GM12864 (cell line): Measurements from ENCODE around the gene FAM53A.

Source experiments
- DNase-seq: peaks from one replicate; pipeline ENCODE4 v3.0.0-alpha.2; 2011; ENCODE audit warnings: low read depth
- H3K4me3 ChIP-seq: 2 replicates; pipeline ENCODE4 v1.5.1; 2011; ENCODE audit warnings: mild to moderate bottlenecking, low read depth, low read length, control low read depth
- CTCF ChIP-seq: IDR thresholded peaks from 2 replicates; pipeline ENCODE4 v1.5.1; 2011; ENCODE audit warnings: low read depth, mild to moderate bottlenecking, moderate library complexity, low read length, control low read depth, inconsistent platforms; ENCODE audit errors: missing control alignments

The FAM53A gene

DNA sequence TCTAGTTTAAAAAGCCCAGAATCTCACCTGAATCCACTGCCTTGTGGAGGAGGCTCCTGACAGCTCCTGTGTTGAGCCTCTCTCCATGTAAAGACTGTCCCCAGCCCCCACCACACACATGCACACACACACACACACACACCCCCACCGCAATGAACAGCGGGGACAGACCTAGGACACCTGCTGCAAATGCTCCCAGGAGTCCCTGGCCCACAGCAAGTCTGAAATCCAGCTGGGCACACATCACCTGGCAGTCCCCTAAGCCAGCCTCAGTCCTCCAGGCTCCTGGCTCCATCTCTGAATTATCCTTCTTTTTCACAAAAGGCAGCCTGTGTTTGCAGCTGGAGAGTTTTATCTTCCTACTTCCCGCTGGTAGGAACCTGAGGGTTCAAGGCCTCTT lies 6.6 kb upstream of the FAM53A start:
- DNase-seq = no peak
- TF ChIP-seq CTCF = no peak
- H3K4me3 ChIP-seq = no peak overlapping the region

- DNase-seq = no peak
- no peak for TF ChIP-seq CTCF
- no peak overlapping the region for H3K4me3 ChIP-seq
These were observed 2.4 kb upstream of the FAM53A start for GRCh38 chr4:1686440-1687036.

GRCh38 chr4:1685235-1686150 lies 1.4 kb upstream of the FAM53A start:
- DNase-seq = no peak
- no peak for TF ChIP-seq CTCF
- peak overlapping the region; percentile 42; the same call in 1 of the 2 replicates for H3K4me3 ChIP-seq

- H3K4me3 ChIP-seq = peak overlapping the region; percentile 42
- no peak for TF ChIP-seq CTCF
- DNase-seq = no peak
These were observed 557 bp upstream of the FAM53A start for GRCh38 chr4:1684506-1685234.

DNA sequence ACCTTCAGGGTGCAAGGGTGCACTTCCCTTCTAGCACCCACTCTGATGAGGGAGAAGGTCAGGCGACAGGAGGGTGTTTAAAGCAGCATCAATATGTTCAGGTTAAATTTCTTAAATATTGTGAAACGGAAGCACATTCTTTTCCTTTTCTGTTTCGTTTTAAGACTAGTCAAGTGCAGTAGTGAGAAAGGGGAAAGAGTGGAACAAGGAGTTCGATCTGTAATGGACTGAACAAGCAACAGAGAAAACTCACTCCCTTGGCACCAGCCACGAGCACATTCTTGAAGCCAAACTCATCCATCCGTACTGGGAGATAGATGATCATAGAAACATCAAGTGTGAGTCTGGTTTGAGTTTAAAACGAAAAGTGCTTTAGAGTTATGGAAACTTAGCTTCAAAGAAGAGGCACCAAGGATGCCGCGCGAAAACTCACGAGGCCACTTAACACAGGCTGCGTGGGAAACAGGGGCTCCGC lies 815 bp downstream of the FAM53A start:
- no peak for DNase-seq
- peak overlapping the region; percentile 65 for H3K4me3 ChIP-seq
- no peak for TF ChIP-seq CTCF

DNA sequence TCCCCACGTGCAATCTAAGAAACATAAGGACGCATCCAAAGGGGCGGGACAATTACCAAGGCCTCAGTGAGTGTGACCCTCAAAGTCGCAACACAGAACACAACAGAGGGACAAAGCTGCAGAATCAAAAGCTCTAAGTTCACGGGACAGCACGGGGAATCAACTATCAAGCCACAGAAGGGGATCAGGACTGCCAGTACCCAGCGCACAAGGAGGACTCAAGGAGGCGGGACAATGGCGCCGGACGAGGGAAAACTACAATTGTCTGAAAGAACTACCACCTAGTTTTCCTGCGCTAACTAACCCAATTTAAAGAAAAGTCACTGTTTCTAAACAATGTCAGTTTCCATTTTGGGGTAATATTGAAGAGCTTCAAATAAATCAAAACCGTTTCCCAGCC lies 1.3 kb downstream of the FAM53A start:
- no peak for TF ChIP-seq CTCF
- no peak for DNase-seq
- no peak overlapping the region; the same call in 1 of the 2 replicates for H3K4me3 ChIP-seq
